ENCODE data around the gene SEMA3G.

- TF ChIP-seq CTCF (conservative IDR thresholded peaks at IDR 0.05; ENCODE audit: low read length) (no peak), EZH2phosphoT487 (IDR thresholded peaks at IDR 0.05; ENCODE audit: borderline replicate concordance) (no peak)
These were observed 12.2 kb downstream of the SEMA3G start for GRCh38 chr3:52432691-52433141.

All from Loucy (cell line).